ENCODE data around the gene VSIG10L2.
"Not testable (repeated sequence)": the region's sequence is repeated elsewhere in the genome, so short reads cannot be mapped to it uniquely, and the experiment has no call there.

Gene VSIG10L2

GRCh38 chr11:125971618-125972017 lies 25.8 kb downstream of the VSIG10L2 start:
- DNase-seq: no peak

GRCh38 chr11:125974284-125974683 lies 28.4 kb downstream of the VSIG10L2 start:
- DNase-seq: no peak

GRCh38 chr11:125975634-125976033 lies 29.8 kb downstream of the VSIG10L2 start:
- no peak for DNase-seq

GRCh38 chr11:125976156-125976555 lies 30.3 kb downstream of the VSIG10L2 start:
- no peak for DNase-seq

GRCh38 chr11:125977333-125977732 lies 31.5 kb downstream of the VSIG10L2 start:
- DNase-seq: no peak

DNA sequence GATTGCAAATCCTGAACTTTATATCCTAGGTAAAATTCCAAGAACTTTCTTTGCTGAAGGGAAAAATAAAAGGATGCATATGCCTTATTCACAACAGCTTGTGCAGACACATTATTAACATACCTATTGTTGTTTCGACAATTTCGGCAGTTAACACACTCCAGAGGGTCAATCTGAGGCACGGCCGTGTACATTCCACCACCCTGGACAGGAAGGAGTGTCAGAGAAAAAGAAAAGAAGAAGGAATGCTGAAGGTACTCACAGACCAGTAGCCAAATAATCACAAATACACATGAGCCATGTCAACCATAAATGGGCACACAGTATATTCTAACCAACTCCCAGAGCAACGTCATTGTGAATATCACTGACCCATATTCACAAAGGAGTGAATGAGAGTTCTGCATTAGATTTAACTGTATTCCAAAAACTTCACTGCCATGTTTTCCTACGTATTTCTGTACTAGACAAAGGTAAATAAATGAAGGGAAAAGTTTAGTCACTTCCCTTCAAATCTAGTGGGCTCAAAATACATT lies 32.4 kb downstream of the VSIG10L2 start:
- DNase-seq: no peak

DNA sequence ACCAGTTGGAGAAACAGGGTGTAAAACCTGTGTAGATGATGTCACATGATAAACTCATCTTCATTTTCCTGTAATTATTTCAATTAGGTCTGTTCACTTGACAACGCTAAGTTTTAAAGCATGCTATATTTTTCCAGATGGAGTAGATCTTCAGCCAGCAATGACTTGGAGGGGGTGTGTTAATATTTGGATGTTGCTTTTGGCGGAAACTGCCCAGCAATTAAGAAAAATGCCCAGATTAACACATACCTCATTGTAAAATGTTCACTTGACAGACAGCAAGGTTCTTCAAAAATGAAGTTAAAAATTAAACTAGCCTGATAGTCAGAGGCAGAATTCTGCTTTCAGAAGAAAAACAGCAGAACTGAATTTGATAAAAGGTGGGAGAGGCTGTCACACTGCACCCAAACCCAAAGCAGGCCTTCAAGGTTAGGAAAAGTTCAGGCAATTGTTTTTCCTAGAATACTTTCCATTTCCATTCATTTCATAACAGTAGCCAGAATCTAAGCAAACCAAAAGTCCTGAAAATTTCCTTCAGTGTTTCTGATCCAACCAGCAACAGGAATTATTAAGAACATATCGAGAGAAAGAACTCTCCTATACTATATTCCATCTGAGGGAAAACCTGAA lies 33.0 kb downstream of the VSIG10L2 start:
- no peak for DNase-seq

DNA sequence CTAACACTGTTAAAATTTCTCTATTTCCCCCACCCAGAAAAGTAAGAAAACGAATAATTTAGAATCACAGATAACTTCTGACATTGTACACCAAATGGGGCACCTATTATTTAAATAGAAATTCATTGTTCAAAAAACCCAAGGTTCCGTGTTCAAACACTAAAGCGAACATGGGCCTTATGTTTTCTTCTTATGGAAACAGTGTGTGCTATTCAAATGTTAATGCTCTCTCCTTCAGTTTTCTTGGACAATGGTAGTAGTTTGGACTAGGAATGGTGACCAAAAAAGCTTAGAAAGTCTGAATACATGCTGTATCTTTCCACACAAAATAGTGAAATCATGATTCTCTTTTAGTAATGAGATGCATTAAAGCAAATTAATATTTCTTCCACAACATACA lies 33.7 kb downstream of the VSIG10L2 start:
- no peak for DNase-seq

DNA sequence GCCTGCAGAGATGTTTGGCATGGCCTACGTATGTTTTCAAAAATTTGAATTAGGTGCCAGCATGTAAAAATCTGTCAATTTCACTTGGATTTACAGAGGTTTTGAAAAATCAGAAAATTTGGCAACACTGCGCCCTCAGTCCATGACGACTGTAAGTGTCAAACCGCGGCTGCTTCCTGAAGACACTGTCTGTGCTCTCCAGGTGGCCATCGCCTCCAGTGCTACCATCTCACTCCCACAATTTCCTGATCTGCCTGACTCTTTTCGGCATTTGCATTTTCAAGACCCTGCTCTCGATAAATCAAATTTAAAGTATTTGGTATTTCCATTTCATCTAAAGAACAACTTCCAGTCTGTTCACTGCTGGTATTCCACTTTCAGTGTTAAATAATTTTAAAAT lies 34.6 kb downstream of the VSIG10L2 start:
- DNase-seq: no peak

DNA sequence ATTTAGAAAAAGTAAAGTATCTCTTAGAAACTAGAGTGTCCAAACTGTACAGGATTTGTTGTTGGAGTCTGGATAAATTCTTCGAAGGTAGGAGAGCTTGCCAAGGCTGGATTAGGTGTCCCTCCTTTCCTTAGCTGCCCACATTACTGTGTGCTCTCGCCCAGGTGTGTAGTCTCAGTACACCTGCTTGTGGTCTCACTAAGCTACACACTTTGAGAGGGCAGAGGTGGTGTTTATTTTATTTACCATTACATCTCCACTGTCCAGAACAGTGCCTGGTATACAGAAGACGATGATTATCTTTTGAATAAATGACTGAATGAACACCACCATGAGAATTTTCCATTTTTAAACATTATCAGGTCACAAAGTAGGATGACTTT lies 36.5 kb downstream of the VSIG10L2 start:
- no peak for DNase-seq

DNA sequence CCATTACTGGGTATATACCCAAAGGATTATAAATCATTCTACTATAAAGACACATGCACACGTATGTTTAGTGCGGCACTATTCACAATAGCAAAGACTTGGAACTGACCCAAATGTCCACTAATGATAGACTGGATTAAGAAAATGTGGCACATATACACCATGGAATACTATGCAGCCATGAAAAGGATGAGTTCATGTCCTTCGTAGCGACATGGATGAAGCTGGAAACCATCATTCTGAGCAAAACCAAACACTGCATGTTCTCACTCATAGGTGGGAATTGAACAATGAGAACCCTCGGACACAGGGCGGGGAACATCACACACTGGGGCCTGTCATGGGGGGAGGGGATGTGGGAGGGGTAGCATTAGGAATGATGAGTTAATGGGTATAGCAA lies 40.1 kb downstream of the VSIG10L2 start:
- DNase-seq: not testable (repeated sequence)

- DNase-seq: no peak
These were observed 41.3 kb downstream of the VSIG10L2 start for GRCh38 chr11:125987066-125987641.

- DNase-seq: no peak
These were observed 44.4 kb downstream of the VSIG10L2 start for GRCh38 chr11:125990244-125990643.

DNA sequence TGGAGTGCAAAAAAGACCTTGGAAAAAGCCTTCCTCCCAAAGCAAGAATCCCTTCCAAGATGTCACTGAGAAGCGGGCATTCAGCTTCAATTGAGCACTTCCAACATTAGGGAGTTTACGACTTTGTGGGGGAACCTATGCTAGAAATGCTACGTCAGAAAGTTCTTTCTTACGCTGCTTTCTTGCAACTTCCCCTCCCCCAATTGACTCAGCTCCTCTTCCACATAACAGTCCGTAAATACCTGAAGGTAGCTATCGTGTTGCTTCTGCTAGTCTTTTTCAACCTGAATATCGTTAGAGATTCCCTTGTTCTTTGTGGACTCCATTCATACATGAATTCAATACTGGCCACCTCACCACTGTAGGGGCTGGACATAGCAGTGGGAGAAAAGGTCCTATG lies 47.0 kb downstream of the VSIG10L2 start:
- DNase-seq: no peak

- no peak for DNase-seq
These were observed 48.7 kb downstream of the VSIG10L2 start for GRCh38 chr11:125994509-125994908.

- DNase-seq: no peak
These were observed 49.5 kb downstream of the VSIG10L2 start for GRCh38 chr11:125995313-125995712.

- no peak for DNase-seq
These were observed 52.4 kb downstream of the VSIG10L2 start for GRCh38 chr11:125998267-125998666.

DNA sequence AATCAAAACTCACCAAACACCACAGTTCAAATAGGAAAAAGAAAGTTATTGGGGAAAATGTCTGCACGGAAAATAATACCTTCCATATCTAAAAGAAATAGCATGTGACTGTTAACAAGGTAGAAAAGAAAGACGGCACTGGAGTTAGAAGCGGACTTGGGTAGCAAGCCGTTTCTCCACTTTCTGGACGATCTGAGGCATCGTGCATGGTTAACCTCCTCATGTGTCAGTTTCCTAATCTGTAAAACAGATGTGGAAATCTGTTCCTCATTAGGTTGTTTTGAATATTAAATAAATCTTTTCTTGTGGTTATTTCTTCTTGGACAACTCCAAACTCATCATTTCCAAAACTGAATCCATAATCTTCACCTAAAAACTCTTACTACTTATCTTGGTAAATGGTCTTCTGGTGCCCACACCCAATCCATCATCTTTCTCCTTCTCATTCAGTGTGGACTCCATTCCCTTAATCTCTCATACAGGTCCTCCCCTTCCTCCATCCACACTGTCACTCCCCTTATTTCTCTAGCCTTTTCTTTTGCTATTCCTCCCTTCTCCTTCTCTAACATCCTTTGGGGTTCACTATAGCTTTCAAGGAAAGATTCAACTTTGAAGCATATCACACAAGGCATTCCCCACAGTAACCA lies 53.5 kb downstream of the VSIG10L2 start:
- DNase-seq: no peak

DNA sequence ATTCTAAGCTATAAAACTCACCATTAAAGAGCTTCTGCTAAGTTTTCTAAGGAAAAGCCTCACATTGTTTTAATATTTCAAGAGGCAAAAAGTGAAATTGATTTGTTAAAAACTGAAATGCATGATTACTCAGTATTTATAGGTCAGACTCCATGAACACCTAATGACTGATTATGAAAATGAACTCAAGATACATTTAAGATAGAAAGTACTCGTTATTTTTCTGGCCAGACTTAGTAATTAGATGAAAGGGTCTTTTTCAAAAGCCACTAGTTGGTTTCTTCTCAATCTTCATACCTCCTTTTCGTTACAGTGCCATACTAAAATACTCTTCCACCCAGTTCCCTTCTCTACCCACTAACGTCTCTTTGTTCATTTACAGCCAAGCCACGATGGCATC lies 56.3 kb downstream of the VSIG10L2 start:
- DNase-seq: no peak
